PFSK-1 (cell line): ENCODE data around the gene CST8.

Source experiments
- POLR2AphosphoS5 ChIP-seq: IDR thresholded peaks from 2 replicates; pipeline ENCODE4 v1.6.1; 2012; ENCODE audit warnings: low read depth, mild to moderate bottlenecking, control low read depth, low read length, moderate library complexity
- SIN3A ChIP-seq: IDR thresholded peaks from 2 replicates; pipeline ENCODE4 v1.6.1; 2012; ENCODE audit warnings: mild to moderate bottlenecking, low read length, moderate library complexity, borderline replicate concordance; ENCODE audit not compliant: insufficient read depth

GRCh38 chr20:23503649-23504048 lies 12.7 kb downstream of the CST8 start:
- TF ChIP-seq SIN3A (no peak), POLR2AphosphoS5 (no peak)
